K562 (cell line): ENCODE results near the gene NDUFB8. TPM values are rescaled to one million over a fixed set of nuclear protein-coding genes. Genes with fewer than 3 reads are reported as not detected.
A peak's percentile ranks its signal among the peaks of the same experiment; 100 is the strongest.

ENCODE experiments used
- C11orf30 ChIP-seq: fragments of 450-650 bp; IDR thresholded peaks from 2 replicates; pipeline ENCODE4 v1.6.1; 2016; ENCODE audit warnings: low read depth, mild to moderate bottlenecking
- HNRNPLL ChIP-seq: fragments of 200-400 bp; formaldehyde crosslinking; IDR thresholded peaks from 2 replicates; pipeline ENCODE4 v1.6.1; 2017; ENCODE audit warnings: low read length, low read depth, mild to moderate bottlenecking; ENCODE audit not compliant: poor library complexity, severe bottlenecking
- KAT7 ChIP-seq: sonication (generic); formaldehyde crosslinking; IDR thresholded peaks from 2 replicates; pipeline ENCODE4 v1.8.0; 2022; ENCODE audit warnings: missing genetic modification reagents, mild to moderate bottlenecking, borderline replicate concordance
- KHSRP ChIP-seq: fragments of 450-650 bp; IDR thresholded peaks from 2 replicates; pipeline ENCODE4 v1.6.1; 2017
- KLF1 ChIP-seq: fragments of 450-650 bp; IDR thresholded peaks from 2 replicates; pipeline ENCODE4 v1.6.1; 2016; ENCODE audit warnings: missing genetic modification characterization, missing compliant biosample characterization
- MYNN ChIP-seq, 2 experiments: sonication (generic); formaldehyde crosslinking in 1 of 2; IDR thresholded peaks; 2 replicates each; pipeline versions ENCODE4 v1.5.0 to v1.6.1; 2016 to 2020; ENCODE audit warnings: antibody characterized with exemption in 1 of 2, missing genetic modification reagents in 1 of 2
- SRF ChIP-seq, 2 experiments: fragments of 250-450, 450-650 bp in 1 of 2; sonication (Bioruptor Pico) in 1 of 2; sonication (generic) in 1 of 2; formaldehyde crosslinking; IDR thresholded peaks; 2 replicates each; pipeline versions ENCODE4 v1.5.0 to v1.5.1; 2020 to 2022; ENCODE audit warnings: mild to moderate bottlenecking in 1 of 2, missing genetic modification reagents in 1 of 2
- XRCC4 ChIP-seq: IDR thresholded peaks from one replicate; pipeline ENCODE4 v1.6.1; 2011; ENCODE audit not compliant: insufficient read depth, insufficient read length; ENCODE audit errors: extremely low read depth
- ZBTB7A ChIP-seq: IDR thresholded peaks from 2 replicates; pipeline ENCODE4 v1.6.1; 2011; ENCODE audit warnings: low read depth, mild to moderate bottlenecking, low read length, moderate library complexity, borderline replicate concordance; ENCODE audit not compliant: control insufficient read depth
- ZNF134 ChIP-seq: fragments of 250-450 bp; sonication (Bioruptor Pico); conservative IDR thresholded peaks from 2 replicates; pipeline ENCODE4 v1.4.0; 2020
- polyA plus RNA-seq, 8 experiments: library from polyadenylated mRNA; depleted of rRNA in 4 of 8; stranded (reverse) in 5 of 8; unstranded in 3 of 8; fragments of >200 nt; fragmentation: Nextera tagmentation in 2 of 8; fragmentation: Illumina TruSeq in 1 of 8; extraction: Ambion mirVana in 2 of 8; extraction: Trizol in 1 of 8; gene quantifications; 2 replicates each; pipeline versions ENCODE4 v1.2.1 to v1.2.3, GENCODE V29; 2011 to 2014; ENCODE audit warnings: inconsistent platforms in 1 of 8, missing spikeins in 1 of 8
- total RNA-seq, 7 experiments: library from RNA; depleted of rRNA in 6 of 7; stranded (reverse); fragments of >200 nt in 6 of 7; fragmentation: Illumina TruSeq in 2 of 7; extraction: Trizol in 2 of 7; gene quantifications; 2 replicates each; pipeline versions ENCODE4 v1.2.1 to v1.2.3, GENCODE V29; 2011 to 2021; ENCODE audit warnings: low replicate concordance in 1 of 7
- TF ChIP-seq, protein P1 (sequence below): fragments of 200-800 bp; sonication (Bioruptor generic); IDR thresholded peaks from 2 replicates; pipeline ENCODE4 v1.6.1; 2016; ENCODE audit warnings: missing genetic modification characterization, missing compliant biosample characterization
- TF ChIP-seq, protein P2 (sequence below): sonication (generic); formaldehyde crosslinking; IDR thresholded peaks from 2 replicates; pipeline ENCODE4 v1.8.1; 2023; ENCODE audit warnings: missing genetic modification reagents, mild to moderate bottlenecking, borderline replicate concordance
- TF ChIP-seq, protein P3 (sequence below): fragments of 450-650 bp; IDR thresholded peaks from 2 replicates; pipeline ENCODE4 v1.6.1; 2016; ENCODE audit warnings: antibody characterized with exemption
- TF ChIP-seq, protein P4 (sequence below), 2 experiments: fragments of 450-650 bp; IDR thresholded peaks; 2 replicates each; pipeline ENCODE4 v1.6.1; 2016

NDUFB8 gene
- total and polyA plus RNA-seq, 9 of the 15 experiments (the other 6 are each of a cell fraction or from before 2014, with no cell fraction given): 131 to 360 (median 199) TPM

DNA sequence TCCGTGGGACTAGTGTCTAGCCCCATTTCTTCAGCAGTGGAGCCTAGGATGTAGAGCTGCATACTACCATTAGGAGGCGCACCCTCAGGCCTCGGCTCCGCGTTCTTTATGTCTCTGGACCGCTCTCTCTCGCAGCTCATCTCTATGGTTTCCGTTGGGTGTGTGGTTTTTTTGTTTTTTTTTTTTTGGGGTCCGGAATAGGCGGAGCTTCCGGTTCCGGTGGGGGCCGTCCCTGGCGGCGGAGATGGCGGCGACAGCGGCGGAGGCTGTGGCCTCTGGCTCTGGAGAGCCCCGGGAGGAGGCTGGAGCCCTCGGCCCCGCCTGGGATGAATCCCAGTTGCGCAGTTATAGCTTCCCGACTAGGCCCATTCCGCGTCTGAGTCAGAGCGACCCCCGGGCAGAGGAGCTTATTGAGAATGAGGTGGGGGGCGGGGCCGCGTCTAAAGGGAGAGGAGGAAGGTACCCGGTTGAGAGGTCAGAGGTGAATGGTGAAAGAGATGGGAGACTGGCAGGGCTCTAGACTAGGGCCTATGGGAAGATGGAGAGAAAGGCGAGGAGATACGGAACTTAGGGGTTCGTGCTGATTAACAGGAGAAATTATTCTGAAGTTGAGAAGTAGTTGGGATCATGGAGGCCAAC, 6.2 kb upstream of the NDUFB8 start, which contains the start of gene HIF1AN (continued):
- TF ChIP-seq, protein P1, sequence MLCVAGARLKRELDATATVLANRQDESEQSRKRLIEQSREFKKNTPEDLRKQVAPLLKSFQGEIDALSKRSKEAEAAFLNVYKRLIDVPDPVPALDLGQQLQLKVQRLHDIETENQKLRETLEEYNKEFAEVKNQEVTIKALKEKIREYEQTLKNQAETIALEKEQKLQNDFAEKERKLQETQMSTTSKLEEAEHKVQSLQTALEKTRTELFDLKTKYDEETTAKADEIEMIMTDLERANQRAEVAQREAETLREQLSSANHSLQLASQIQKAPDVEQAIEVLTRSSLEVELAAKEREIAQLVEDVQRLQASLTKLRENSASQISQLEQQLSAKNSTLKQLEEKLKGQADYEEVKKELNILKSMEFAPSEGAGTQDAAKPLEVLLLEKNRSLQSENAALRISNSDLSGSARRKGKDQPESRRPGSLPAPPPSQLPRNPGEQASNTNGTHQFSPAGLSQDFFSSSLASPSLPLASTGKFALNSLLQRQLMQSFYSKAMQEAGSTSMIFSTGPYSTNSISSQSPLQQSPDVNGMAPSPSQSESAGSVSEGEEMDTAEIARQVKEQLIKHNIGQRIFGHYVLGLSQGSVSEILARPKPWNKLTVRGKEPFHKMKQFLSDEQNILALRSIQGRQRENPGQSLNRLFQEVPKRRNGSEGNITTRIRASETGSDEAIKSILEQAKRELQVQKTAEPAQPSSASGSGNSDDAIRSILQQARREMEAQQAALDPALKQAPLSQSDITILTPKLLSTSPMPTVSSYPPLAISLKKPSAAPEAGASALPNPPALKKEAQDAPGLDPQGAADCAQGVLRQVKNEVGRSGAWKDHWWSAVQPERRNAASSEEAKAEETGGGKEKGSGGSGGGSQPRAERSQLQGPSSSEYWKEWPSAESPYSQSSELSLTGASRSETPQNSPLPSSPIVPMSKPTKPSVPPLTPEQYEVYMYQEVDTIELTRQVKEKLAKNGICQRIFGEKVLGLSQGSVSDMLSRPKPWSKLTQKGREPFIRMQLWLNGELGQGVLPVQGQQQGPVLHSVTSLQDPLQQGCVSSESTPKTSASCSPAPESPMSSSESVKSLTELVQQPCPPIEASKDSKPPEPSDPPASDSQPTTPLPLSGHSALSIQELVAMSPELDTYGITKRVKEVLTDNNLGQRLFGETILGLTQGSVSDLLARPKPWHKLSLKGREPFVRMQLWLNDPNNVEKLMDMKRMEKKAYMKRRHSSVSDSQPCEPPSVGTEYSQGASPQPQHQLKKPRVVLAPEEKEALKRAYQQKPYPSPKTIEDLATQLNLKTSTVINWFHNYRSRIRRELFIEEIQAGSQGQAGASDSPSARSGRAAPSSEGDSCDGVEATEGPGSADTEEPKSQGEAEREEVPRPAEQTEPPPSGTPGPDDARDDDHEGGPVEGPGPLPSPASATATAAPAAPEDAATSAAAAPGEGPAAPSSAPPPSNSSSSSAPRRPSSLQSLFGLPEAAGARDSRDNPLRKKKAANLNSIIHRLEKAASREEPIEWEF (CRISPR knock-in tag): no peak
- TF ChIP-seq, protein P2, sequence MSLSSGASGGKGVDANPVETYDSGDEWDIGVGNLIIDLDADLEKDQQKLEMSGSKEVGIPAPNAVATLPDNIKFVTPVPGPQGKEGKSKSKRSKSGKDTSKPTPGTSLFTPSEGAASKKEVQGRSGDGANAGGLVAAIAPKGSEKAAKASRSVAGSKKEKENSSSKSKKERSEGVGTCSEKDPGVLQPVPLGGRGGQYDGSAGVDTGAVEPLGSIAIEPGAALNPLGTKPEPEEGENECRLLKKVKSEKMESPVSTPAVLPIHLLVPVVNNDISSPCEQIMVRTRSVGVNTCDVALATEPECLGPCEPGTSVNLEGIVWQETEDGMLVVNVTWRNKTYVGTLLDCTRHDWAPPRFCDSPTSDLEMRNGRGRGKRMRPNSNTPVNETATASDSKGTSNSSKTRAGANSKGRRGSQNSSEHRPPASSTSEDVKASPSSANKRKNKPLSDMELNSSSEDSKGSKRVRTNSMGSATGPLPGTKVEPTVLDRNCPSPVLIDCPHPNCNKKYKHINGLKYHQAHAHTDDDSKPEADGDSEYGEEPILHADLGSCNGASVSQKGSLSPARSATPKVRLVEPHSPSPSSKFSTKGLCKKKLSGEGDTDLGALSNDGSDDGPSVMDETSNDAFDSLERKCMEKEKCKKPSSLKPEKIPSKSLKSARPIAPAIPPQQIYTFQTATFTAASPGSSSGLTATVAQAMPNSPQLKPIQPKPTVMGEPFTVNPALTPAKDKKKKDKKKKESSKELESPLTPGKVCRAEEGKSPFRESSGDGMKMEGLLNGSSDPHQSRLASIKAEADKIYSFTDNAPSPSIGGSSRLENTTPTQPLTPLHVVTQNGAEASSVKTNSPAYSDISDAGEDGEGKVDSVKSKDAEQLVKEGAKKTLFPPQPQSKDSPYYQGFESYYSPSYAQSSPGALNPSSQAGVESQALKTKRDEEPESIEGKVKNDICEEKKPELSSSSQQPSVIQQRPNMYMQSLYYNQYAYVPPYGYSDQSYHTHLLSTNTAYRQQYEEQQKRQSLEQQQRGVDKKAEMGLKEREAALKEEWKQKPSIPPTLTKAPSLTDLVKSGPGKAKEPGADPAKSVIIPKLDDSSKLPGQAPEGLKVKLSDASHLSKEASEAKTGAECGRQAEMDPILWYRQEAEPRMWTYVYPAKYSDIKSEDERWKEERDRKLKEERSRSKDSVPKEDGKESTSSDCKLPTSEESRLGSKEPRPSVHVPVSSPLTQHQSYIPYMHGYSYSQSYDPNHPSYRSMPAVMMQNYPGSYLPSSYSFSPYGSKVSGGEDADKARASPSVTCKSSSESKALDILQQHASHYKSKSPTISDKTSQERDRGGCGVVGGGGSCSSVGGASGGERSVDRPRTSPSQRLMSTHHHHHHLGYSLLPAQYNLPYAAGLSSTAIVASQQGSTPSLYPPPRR: no peak
- peak; percentile 60 for TF ChIP-seq HNRNPLL
- no peak for TF ChIP-seq ZBTB7A
- TF ChIP-seq, protein P3, sequence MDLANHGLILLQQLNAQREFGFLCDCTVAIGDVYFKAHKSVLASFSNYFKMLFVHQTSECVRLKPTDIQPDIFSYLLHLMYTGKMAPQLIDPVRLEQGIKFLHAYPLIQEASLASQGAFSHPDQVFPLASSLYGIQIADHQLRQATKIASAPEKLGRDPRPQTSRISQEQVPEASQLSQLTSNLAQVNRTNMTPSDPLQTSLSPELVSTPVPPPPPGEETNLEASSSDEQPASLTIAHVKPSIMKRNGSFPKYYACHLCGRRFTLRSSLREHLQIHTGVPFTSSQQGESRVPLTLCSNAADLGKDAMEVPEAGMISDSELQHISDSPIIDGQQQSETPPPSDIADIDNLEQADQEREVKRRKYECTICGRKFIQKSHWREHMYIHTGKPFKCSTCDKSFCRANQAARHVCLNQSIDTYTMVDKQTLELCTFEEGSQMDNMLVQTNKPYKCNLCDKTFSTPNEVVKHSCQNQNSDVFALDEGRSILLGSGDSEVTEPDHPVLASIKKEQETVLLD: no peak; the same call in 1 of the 2 replicates
- no peak for TF ChIP-seq XRCC4
- no peak for TF ChIP-seq KAT7 (CRISPR knock-in tag)
- no peak for TF ChIP-seq KLF1 (tag)
- TF ChIP-seq, protein P4, sequence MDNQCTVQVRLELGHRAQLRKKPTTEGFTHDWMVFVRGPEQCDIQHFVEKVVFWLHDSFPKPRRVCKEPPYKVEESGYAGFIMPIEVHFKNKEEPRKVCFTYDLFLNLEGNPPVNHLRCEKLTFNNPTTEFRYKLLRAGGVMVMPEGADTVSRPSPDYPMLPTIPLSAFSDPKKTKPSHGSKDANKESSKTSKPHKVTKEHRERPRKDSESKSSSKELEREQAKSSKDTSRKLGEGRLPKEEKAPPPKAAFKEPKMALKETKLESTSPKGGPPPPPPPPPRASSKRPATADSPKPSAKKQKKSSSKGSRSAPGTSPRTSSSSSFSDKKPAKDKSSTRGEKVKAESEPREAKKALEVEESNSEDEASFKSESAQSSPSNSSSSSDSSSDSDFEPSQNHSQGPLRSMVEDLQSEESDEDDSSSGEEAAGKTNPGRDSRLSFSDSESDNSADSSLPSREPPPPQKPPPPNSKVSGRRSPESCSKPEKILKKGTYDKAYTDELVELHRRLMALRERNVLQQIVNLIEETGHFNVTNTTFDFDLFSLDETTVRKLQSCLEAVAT (IDR thresholded peaks at IDR 0.05): 0 out of 4 replicates have a peak, but pooled peaks of 1 of the 2 experiments have one; percentile 30
- no peak for TF ChIP-seq KHSRP
- no peak for TF ChIP-seq ZNF134 (CRISPR knock-in tag)
- TF ChIP-seq MYNN (IDR thresholded peaks at IDR 0.05): no peak
- no peak for TF ChIP-seq MYNN (CRISPR knock-in tag; IDR thresholded peaks at IDR 0.05)
- TF ChIP-seq C11orf30: peak; percentile 88
- no peak for TF ChIP-seq SRF (CRISPR knock-in tag; IDR thresholded peaks at IDR 0.05)
